OCI-LY3 (cell line): ENCODE results near the gene NIPAL3.

Experiments used
- H2AFZ ChIP-seq: fragments of 200-600, 300-600 bp; shearing (Covaris generic); 2 replicates; pipeline ENCODE4 v1.6.0; 2014; ENCODE audit warnings: antibody characterized with exemption, low read depth, low read length
- H3K27ac ChIP-seq: fragments of 200-600, 300-600 bp; sonication (generic); 2 replicates; pipeline ENCODE4 v1.5.1; 2014; ENCODE audit warnings: mild to moderate bottlenecking, low read length, moderate library complexity, mixed read lengths
- H3K27me3 ChIP-seq: fragments of 200-600, 300-600 bp; sonication (generic); 2 replicates; pipeline ENCODE4 v1.6.1; 2014; ENCODE audit warnings: low read depth, low read length, mixed read lengths
- H3K36me3 ChIP-seq: fragments of 200-600, 300-600 bp; sonication (generic); replicated peaks from 2 replicates; pipeline ENCODE3; 2014; ENCODE audit warnings: low read depth, low read length, mixed read lengths
- H3K4me1 ChIP-seq: fragments of 300-600, 200-600 bp; sonication (generic); 2 replicates; pipeline ENCODE4 v1.6.1; 2014; ENCODE audit warnings: low read length, mixed read lengths
- H3K4me2 ChIP-seq: fragments of 200-600, 300-600 bp; sonication (generic); 2 replicates; pipeline ENCODE4 v1.6.1; 2014; ENCODE audit warnings: low read length, mixed read lengths
- H3K4me3 ChIP-seq: fragments of 300-600, 200-600 bp; sonication (generic); 2 replicates; pipeline ENCODE4 v1.5.1; 2014; ENCODE audit warnings: antibody characterized with exemption, mild to moderate bottlenecking, low read length, moderate library complexity
- H3K79me2 ChIP-seq: fragments of 300-600, 200-600 bp; shearing (Covaris generic); 2 replicates; pipeline ENCODE4 v1.6.1; 2014; ENCODE audit warnings: mild to moderate bottlenecking, low read length, mixed read lengths
- H3K9ac ChIP-seq: fragments of 300-600, 200-600 bp; shearing (Covaris generic); 2 replicates; pipeline ENCODE4 v1.6.0; 2014; ENCODE audit warnings: mild to moderate bottlenecking, low read length, moderate library complexity
- H3K9me3 ChIP-seq: fragments of 200-600, 300-600 bp; shearing (Covaris generic); 2 replicates; pipeline ENCODE4 v1.6.1; 2014; ENCODE audit warnings: low read length, mixed read lengths; ENCODE audit not compliant: insufficient read depth
- H4K20me1 ChIP-seq: fragments of 200-600, 300-600 bp; sonication (generic); 2 replicates; pipeline ENCODE4 v1.6.1; 2016; ENCODE audit warnings: low read length, mixed read lengths; ENCODE audit not compliant: insufficient read depth
- CTCF ChIP-seq: fragments of 200-600, 300-600 bp; sonication (generic); IDR thresholded peaks from 2 replicates; pipeline ENCODE4 v1.5.1; 2014; ENCODE audit warnings: antibody characterized with exemption, low read length, low read depth
- EZH2phosphoT487 ChIP-seq: fragments of 200-600 bp; shearing (Covaris generic); IDR thresholded peaks from 2 replicates; pipeline ENCODE4 v1.6.1; 2018; ENCODE audit warnings: antibody characterized with exemption, mixed run types, low read depth

The NIPAL3 gene

GRCh38 chr1:24450316-24450715 lies 34.7 kb downstream of the NIPAL3 start:
- no peaks in the 10 kb centered on the region for H3K27me3 ChIP-seq
- no peak overlapping the region for H3K9ac ChIP-seq
- H3K4me1 ChIP-seq: peaks cover 14% of the 10 kb centered on the region
- H3K27ac ChIP-seq: no peak overlapping the region
- TF ChIP-seq EZH2phosphoT487 (no peak), CTCF (no peak)
- no peaks in the 10 kb centered on the region for H3K9me3 ChIP-seq
- no peak overlapping the region for H3K4me3 ChIP-seq
- H2AFZ ChIP-seq: no peak overlapping the region
- H3K4me2 ChIP-seq: no peak overlapping the region
- no peaks in the 10 kb centered on the region for H3K79me2 ChIP-seq
- no peaks in the 10 kb centered on the region for H3K36me3 ChIP-seq
- H4K20me1 ChIP-seq: no peaks in the 10 kb centered on the region

DNA sequence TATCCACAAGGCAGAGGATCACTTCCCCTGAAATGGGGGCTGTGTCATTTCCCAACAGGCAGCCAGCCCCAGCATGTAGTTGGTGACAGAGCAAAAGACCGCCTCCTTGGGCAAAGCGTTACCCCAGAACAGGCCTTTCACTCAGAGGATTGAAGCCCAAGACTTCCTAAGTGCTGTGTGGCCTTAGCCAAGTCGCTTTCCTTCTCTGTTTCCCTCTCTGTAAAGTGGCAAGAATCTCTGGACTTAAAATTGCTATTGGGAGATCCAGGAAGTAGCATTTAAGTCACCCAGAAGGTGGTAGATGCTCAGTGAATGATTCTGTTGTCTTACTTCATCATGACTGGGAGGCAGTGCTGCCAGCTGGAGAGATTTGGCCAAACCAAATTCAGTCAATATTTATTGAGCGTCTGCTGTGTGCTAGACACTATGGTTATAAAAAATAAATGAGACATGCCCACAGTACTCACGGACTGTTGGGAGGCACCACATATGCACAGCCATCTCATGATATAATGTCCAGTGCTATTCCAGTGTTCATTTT lies 35.3 kb downstream of the NIPAL3 start:
- Histone ChIP-seq H4K20me1 (no peaks in the 10 kb centered on the region), H3K4me2 (no peak overlapping the region), H3K79me2 (no peaks in the 10 kb centered on the region), H3K4me3 (no peak overlapping the region), H3K4me1 (peaks cover 14% of the 10 kb centered on the region), H3K27me3 (no peaks in the 10 kb centered on the region), H3K9me3 (no peaks in the 10 kb centered on the region), H3K9ac (no peak overlapping the region), H3K27ac (no peak overlapping the region), H3K36me3 (no peaks in the 10 kb centered on the region), H2AFZ (no peak overlapping the region)
- TF ChIP-seq EZH2phosphoT487 (no peak), CTCF (no peak)

- no peak for TF ChIP-seq CTCF
Observed at GRCh38 chr1:24451746-24452145, 36.1 kb downstream of the NIPAL3 start.

DNA sequence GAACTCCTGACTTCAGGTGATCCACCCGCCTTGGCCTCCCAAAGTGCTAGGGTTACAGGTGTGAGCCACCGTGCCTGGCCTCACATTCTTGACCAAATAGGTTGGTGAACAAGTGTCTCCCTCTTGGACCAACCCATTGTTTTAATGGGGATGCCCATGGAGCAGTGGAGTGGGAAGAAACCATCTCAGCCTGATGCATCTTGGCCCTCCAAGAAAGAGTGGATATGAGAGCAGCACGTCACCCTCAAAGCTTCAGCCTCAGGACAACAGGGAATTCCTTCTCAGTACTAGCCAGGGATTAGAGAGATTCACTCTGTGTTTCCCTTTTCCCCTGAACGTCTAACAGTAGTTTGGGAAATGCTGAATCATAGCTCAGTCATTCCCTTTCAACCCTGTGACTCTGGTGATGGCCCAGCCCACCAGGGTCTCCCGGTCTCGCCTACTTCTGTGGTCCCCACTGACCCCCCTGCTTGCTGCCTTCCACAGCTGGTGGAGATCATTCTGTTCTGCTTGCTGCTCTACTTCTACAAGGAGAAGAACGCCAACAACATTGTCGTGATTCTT lies 37.4 kb downstream of the NIPAL3 start:
- Histone ChIP-seq H3K4me2 (no peak overlapping the region), H3K4me1 (peaks cover 14% of the 10 kb centered on the region), H4K20me1 (no peaks in the 10 kb centered on the region), H3K27ac (no peak overlapping the region), H2AFZ (no peak overlapping the region), H3K4me3 (no peak overlapping the region), H3K27me3 (no peaks in the 10 kb centered on the region), H3K9me3 (no peaks in the 10 kb centered on the region), H3K9ac (no peak overlapping the region), H3K36me3 (no peaks in the 10 kb centered on the region), H3K79me2 (no peaks in the 10 kb centered on the region)
- TF ChIP-seq CTCF (no peak), EZH2phosphoT487 (no peak)

More at GRCh38 chr1:24451746-24452145, 36.1 kb downstream of the NIPAL3 start:
- H3K9me3 ChIP-seq: no peaks in the 10 kb centered on the region
- peaks cover 14% of the 10 kb centered on the region for H3K4me1 ChIP-seq
- H3K79me2 ChIP-seq: no peaks in the 10 kb centered on the region
- H3K4me3 ChIP-seq: no peak overlapping the region
- no peaks in the 10 kb centered on the region for H3K27me3 ChIP-seq
- no peak overlapping the region for H3K9ac ChIP-seq
- H3K27ac ChIP-seq: no peak overlapping the region
- no peak overlapping the region for H2AFZ ChIP-seq
- H3K36me3 ChIP-seq: no peaks in the 10 kb centered on the region
- H4K20me1 ChIP-seq: no peaks in the 10 kb centered on the region
- no peak overlapping the region for H3K4me2 ChIP-seq
